Stimulated activated CD8-positive, alpha-beta memory T cell treated with anti-CD3 and anti-CD28 coated beads, Interleukin-4, amount 100 ng/mL, for 4 hours (primary cell): ENCODE data around the gene SUGP2.

ENCODE experiments used
- DNase-seq, 2 donors: peaks; one replicate each; pipeline ENCODE4 v3.0.0-alpha.2; 2020; ENCODE audit warnings: low read depth in 2 of 2, low spot score in 1 of 2

SUGP2 gene

DNA sequence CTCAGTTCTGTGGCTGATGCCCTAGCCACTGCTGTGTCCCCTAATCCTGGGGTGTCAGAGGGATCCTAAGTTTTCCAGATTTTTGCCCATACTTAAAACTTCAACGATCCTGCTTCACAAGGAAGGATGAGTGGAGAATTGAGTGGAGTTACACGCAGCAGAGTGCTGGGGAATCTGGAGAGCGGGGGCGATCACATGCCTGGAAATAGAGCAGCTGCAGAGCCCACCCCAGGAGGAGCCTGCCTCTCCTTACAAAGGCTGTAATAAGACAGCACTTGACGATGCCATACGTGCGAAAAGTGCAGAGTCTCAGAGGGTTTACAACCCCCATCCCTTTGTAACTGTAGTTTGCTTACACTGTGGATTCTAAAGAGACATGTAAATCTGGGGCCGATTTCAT, 40.6 kb downstream of the SUGP2 start:
- DNase-seq: no peak

DNA sequence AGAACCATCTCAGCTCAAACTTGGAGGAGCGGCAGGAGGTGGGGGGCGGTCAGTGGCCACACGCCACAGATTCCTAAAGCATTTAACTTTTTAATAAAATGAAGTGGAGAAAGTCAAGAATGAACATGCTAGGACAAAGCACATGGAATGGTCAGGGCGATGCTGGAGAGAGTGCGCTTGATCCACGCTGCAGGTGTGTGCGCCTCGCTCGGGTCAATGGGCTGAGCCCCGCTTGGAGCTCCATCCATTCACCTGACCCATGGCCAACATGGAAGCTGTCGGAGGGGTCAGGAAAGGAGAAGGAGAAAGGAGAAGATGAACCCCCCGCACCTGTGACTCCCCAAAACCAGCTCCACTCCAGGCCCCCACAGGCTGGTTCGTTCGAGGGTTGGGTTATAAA, 41.8 kb downstream of the SUGP2 start:
- no peak for DNase-seq

DNA sequence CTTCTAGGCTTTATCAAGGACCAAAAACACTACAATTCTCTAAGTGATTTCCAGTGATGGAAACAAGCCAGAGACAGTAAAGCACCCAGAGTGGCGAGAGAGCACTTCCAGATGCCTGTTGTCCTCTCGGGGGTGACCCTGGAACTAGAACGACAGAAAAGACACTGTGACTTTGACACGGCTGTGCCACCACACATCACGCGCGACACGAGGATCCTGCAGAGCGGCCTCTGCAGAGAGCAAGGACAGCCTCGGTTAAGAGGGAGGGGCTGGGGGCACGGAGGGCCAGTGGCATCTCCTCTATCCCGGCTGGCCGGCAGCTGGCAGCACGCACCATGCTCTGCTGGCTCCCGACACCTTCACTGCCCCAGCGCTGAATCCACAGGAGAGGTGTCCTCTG, 42.3 kb downstream of the SUGP2 start:
- DNase-seq: no peak

DNA sequence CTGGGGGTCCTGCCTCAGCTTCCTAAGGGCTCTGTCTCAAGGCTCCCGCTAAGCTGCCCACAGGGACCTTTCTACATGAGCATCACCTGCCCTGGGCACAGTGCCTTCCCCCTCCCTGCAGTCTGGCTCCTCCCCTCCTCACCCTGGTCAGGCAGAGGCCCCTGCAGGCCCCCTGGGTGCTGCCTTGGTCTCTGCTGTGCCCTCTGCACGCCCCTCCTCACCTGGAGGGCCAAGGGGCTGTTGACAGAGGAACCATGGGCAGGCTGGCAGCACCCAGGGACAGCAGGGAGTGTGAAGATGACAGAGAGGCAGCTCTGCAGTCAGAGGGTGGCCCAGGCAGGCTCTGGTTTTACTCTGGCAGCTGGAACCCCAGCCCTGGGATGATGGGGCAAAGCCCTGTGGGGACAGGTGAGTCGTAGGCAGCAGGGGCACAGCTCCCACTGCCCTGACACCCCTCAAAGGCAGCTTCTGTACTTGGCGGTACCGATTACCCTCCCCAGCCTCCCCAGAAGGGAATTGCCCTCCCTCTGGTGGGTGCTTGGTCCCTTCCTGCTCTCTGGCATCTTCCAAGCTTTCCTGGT, 43.1 kb downstream of the SUGP2 start:
- no peak for DNase-seq

DNA sequence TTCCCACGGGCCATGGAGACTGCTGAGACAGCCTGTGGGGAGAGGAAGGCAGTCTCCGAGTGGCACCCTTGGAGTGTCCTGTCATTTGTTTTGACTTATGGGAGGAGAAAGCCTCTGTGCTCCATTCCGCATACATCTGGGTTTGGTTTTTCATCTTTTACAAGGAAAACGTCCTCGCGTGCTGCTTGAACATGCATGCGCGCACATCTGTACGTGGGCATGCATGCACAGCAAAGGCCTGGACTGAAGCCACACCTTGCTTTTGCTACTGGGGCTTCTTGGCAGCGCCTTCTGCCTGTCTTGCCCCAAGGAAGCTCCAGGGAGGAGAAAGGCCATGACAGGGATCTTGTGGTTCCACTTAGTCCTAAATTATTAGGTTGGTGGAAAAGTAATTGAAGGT, 44.0 kb downstream of the SUGP2 start:
- DNase-seq: no peak

DNA sequence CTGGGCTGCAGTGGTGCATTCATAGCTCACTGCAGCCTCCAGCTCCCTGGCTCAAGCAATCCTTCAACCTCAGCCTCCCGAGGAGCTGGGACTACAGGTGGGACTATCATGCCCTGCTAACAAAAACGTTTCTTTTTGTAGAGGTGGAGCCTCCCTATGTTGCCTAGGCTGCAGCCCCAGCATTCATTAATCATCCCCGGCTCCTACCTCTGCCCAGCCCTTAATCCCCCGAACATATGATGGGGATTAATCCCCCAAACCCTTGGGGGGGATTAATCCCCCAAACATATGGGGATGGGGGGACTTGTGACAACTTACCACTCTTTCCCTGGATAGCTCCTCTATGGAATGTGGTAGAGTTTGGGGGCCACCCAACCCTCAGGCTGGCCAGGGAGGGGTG, 45.9 kb downstream of the SUGP2 start:
- no peak for DNase-seq

DNA sequence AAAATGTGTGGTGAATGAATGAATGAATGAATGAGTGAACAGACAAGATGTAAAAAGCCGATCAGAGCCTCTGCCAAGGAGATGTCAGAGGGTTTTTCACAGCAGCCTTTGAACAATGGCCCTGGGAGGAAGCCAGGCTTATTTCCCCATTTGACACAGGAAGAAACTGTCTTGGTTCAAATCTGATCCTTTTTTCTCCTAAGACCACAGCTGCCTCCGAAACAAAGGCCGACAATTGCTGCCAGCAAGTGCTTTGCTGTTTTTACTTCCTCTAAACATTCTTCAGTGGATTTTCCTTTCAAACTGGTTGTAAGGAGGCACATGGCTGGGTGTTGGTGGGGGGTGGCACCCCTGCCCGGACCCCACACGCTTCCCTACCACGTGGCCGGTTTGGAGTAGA, 48.1 kb downstream of the SUGP2 start:
- DNase-seq: no peak

DNA sequence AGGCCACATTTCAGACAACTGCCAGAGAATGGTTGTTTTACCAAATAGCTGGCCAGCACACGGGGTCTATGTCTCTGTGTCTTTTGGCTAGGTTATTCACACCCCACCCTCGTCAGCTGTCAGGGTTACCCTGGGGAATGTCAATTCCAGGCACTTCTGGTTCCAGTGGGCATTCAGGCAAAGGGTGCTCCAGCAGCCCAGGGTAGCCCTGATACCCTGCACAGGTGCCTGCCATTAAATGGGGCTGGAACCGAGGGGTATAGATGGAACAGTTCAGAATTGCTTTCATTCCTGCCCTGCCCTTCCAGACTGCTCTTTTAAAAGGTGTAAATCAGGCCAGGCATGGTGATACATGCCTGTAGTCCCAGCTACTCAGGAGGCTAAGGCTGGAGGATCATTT, 49.1 kb downstream of the SUGP2 start:
- DNase-seq: no peak

DNA sequence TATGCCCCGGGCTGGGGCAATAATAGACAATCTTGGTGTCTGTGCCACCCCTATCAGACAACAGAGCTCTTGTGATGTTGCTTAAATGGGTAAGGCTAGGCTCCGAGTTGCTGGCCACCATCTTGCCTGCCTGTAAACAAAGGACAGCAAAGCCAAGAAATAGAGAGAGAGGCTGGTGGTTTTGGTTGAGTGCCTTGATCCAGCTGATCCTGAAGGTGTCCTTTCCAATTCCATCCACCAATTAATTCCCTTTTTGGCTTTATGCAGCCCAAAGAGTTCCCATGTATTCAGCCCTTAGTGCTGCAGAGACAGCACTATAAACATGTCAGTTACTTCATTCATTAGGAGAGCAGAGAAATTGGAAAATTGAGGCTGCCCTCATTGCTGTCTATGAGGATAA, 50.6 kb downstream of the SUGP2 start:
- DNase-seq: no peak

DNA sequence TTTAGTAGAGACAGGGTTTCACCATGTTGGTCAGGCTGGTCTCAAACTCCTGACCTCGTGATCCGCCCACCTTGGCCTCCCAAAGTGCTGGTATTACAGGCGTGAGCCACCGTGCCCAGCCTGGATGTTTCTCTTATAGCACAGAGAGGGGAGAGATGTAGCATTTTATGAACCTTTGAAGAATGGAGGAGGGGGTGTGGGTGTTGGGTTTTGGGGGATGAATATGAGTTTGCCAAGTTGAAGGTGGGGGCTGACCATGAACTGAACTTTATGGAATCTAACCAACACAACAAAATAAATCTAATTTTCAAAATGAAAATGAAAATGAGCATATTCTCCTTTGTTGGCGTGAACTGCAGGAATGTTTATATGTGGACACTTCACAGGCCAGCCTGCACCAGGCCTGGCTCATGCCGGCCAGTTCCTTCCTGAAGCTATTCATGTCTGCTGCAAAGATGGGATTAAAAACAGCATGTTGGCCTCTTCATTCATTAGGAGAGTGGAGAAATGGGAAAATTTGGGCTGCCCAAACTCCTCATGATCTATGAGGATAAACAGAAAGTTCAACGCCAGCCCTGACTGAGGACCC, 52.8 kb downstream of the SUGP2 start:
- DNase-seq: no peak

DNA sequence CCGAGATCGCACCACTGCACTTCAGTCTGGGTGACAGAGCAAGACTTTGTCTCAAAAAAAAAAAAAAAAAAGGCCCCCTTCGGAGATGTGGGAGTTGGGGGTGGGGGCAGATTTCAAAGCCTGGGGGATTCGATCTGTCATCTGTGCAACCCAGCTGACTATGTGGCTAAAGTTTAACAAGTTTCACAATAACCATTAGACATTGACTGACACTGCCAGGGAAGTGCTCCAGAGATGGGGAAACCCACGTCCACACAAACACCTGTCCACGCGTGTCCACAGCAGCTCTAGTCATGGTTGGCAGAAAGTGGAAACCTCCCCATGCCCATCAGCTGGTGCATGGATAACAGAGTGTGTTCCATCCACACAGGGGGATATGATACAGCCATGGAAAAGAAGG, 54.7 kb downstream of the SUGP2 start:
- DNase-seq: no peak

DNA sequence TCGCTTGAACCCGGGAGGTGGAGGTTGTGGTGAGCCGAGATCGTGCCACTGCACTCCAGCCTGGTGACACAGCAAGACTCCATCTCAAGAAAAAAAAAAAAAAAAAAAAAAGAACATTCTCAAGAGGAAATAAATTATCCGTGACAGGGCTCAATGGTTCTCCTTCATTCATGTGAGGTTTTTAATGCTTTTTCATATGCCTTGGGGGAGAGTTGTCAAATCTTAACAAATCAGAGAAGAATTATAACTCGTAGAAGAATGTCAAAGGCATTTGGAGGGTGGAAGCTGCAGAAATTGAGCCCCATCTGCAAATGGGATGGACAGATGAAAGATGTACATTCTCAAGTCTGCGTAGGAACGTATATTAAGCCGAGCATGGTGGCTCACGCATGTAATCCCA, 57.4 kb downstream of the SUGP2 start:
- no peak for DNase-seq

DNA sequence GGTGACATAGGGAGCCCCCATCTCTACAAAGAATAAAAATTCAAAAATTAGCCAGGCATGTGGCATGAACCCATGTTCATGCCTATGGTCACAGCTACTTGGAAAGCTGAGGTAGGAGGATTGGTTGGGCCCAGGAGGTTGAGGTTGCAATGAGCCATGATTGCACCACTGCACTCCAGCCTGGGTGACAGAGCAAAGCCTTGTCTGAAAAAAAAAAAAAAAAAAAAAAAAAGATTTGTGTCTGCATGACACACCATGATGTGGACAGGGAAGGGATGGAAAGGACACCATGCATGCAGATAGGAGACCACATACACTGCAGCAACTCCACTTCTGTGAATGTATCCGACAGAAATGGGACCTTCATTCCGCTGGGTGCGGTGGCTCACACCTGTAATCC, 58.3 kb downstream of the SUGP2 start:
- no peak for DNase-seq

DNA sequence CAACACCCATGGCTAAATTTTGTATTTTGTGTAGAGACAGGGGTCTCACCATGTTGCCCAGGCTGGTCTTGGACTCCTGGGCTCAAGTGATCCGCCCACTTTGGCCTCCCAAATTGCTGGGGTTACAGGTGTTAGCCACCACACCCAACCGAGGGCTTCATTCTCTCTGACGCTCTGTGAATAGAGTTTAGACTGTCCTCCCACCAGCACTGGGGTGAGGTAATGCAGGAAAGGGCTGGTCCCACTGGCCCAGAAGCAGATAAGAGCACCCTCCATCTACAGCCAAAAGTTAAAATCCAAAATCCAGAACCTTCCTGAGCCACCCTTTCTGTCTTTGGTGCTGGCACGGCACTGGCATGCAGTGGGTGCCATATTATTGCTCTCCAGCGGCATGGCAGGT, 60.5 kb downstream of the SUGP2 start:
- DNase-seq: no peak

DNA sequence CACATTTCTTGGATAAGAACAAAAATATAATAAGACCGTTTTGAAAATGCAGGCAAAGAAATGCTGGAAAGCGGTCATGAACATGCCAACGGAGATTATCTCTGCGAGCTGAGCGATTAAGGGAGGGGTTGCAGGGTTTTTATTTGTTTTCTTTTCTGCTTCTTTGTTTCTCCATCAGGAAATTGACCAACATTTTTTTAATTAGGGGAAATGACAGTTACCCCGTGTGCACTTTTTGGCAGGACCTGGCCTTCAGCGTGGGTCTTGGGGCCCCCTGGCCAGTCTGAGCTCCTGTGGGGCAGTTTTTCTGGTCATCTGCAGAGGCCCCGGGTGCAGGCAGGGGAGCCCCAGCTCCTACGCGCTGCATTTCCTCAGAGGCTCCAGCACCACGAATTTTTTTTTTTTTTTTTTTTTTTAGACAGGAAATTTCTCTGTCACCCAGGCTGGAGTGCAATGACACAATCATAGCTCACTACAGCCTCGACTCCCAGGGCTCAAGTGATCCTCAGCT, 61.0 kb downstream of the SUGP2 start:
- DNase-seq: no peak

DNA sequence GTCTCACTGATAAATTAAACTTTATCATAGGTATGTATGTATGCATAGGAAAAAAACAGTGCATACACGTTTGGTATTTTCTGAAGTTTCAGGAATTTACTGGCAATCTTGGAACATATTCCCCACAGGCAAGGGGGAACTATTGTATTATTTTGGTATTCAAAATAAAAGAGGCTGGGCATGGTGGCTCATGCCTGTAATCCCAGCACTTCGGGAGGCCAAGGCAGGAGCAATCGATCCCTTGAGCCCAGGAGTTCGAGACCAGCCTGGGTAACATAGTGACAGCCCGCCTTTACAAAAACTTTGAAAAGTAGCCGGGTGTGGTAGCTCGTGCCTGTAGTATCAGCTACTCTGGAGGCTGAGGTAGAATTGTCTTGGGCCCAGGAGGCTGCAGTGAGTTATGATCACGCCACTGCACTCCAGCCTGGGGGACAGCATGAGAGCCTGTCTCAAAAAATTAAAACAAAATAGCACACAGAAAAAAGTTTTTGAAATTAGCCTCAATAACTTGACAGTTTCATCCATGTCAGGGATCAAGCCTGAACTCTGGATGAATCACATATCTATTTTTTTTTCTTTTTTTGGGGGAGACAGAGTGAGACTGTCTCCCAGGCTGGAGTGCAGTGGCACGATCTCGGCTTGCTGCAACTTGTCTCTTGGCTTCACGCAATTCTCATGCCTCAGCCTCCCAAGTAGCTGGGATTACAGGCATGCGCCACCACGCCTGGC, 63.2 kb downstream of the SUGP2 start:
- DNase-seq: no peak

DNA sequence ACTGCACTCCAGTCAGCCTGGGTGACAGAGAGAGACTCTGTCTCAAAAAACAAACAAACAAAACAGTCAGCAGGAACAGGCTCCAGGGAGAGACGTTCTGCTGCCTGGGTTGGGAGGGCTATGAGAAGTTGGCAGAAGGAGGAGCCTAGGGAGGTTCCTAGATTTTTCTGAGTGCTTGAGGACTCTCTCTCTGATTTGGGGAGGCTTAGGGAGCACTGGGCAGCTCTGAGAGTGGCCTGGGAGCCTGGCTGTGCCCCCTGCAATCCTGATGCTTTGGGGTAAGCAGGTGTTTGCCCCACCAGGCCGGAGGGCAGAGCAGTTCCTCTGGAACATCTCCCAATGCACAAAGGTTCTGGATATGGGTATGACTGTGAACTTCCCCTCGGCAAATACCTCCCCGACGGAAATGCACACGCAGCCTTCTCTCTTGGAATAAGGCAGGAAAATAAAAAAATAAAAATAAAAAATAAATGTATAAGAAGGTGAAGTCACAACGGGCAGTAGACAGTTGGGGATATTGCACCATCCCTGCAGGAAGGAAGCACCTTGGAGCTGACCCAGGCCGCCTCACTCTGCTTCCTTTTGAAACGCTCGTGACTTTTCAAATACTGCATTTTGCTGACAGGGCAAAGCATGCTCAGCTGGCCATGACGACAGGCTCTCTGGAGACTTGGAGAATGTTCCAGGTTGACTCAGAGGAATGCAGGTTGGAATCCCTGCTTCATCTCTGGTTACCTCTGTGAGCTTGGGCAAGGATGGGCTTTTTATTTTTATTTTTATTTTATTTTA, 65.8 kb downstream of the SUGP2 start:
- DNase-seq: no peak

DNA sequence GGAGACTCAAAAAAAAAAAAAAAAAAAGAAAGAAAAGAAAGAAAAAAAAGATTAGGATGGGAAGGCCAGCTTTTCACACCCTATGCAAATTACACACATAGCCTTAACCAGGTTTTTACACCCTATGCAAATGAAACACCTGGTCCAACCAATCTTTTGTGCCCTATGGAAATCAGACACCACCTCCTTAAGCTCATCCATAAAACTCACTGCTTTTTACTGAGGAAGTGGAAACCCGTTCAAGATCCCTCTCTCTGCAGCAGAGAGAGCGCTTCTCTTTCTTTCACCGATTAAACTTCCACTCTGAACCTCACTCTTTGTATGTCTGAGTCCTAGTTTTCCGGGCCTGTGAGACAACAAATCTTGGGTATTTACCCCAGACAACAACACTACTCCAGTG, 67.0 kb downstream of the SUGP2 start:
- DNase-seq: no peak

DNA sequence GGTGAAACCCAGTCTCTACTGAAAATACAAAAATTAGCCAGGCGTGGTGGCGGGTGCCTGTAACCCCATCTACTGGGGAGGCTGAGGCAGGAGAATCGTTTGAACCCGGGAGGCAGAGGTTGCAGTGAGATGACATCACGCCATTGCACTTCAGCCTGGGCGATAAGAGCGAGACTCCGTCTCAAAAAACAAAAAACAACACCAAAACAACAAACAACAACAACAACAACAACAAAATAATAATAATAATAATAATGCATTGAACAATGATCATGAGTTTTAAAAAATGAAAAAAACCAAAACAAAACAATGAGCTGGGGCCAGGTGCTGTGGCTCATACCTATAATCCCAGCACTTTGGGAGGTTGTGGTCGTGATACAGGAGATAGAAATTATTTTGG, 69.2 kb downstream of the SUGP2 start:
- no peak for DNase-seq

DNA sequence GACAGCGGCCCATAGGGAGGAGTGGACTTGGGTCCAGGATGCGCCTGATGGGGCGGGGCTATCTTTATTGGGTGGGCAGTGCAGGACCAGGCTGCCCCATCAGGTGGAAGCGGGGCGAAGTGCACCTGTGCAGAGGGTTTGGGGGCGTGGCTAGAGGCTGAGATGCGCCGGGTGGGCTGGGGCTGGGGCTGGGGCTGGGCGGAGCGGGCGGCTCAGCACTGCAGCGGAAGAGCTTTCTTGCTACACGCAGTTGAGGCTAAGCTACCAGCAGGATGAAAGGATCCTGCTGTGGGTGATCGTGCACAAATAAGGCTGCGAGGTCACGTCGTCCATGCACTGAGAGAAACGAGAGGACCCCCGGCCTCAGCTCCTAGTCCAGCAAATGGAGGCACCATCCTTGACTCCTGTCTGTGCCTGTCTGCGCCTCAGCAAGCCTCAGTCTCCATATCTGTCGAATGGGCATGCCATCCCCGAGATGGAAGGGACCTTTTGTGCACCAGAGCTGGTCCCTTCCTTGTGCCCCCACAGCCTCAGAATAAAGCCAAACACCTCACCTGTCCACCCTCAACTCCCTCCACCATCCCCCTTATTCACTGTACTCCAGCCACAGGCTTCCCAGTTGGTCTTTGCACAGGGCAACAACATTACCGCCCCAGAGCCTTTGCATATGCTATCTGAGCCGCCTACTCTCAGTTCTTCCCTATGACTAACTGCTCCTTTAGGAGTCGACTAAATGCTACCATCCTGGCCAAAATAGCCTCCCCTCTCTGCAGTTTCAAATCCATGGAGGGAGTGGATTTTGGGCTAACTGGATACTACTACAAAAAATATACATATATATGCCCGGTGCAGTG, 71.3 kb downstream of the SUGP2 start:
- no peak for DNase-seq

DNA sequence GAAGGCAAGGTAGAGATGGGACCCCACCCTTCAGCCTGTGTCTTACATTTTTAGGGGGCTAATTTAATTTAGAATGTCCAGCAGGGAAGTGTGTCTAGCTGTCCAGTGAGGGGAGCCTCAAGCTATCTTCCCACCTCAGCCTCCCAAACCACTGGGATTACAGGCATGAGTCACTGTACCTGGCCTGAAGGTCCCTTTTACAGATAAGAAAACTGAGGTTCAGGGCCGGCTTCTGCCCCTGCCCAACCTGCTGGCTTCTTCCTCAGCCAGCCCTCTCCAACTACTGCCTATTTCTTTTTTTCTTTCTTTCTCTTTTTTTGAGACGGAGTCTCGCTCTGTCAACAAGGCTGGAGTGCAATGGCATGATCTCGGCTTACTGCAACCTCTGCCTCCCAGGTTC, 72.9 kb downstream of the SUGP2 start:
- DNase-seq: no peak
